Measurements from ENCODE around the gene BSCL2.
"Not testable (repeated sequence)": the region's sequence is repeated elsewhere in the genome, so short reads cannot be mapped to it uniquely, and the experiment has no call there.

Gene BSCL2

DNA sequence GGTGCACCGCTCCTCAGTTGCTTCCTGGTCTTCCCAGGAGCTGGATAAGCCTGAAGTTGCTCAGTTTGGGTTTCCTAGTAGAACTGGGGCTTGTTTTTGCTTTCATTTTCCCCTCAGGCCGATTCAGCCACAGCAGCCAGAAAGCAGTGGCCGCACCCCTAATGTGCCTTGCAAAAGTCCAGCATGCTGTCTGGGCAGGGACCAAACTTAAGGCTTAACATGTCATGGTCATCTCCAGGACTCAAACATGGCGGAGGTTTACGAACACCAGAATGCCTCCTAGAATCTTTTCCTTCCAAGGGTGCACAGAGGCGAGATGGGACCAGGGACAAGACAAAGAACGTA, 2.7 kb upstream of the BSCL2 start:
- H3K9me3 Mint-ChIP-seq = no peaks in the 10 kb centered on the region
- peak overlapping the region; percentile 91 for H3K27ac Mint-ChIP-seq
- peaks cover 60% of the 10 kb centered on the region for H3K4me1 Mint-ChIP-seq (ENCODE audit: low read depth)
- intact Hi-C loops (cut with micrococcal nuclease) = no loop called here
- H3K27me3 Mint-ChIP-seq = no peaks in the 10 kb centered on the region
- H3K36me3 Mint-ChIP-seq (ENCODE audit: low read depth) = peaks cover 86% of the 10 kb centered on the region
- peak overlapping the region; percentile 91 for H3K4me3 Mint-ChIP-seq

DNA sequence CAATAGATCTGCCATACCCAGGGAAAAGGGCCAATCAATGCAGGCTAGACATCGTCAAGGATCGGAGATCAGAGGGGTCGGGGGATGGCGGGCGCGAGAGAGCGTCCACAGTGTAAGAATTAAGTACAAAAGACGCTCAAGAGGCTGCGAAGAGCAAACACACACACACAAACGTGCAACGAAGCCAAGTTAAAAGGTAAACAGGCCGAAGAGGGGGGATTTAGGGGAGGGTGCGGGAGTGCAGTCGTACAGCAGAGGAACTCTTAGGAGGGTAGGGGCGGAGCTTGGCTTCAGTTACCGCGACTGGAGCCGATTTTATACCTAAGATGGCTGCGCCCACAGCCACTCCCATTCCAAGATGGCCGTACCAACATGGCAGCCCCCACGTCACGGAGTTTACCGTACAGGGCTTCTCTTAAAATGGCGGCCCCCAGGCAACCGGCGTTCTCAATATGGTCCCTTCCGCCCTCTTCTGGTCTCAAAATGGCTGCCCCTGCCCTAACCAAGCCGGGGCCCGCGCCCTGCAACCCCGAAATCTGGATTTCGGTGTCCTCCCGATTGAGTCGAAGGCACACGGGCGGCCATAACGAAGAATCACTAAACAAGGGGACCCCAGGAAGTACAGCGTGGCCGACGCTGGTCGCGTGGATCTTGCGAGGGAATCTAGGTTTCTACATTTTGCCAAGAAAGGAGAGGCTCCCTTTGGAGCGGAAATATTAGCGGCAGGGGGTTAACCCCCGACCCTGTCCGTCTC, 2.2 kb upstream of the BSCL2 start:
- peaks cover 60% of the 10 kb centered on the region for H3K4me1 Mint-ChIP-seq (ENCODE audit: low read depth)
- peak overlapping the region; percentile 91 for H3K4me3 Mint-ChIP-seq
- H3K9me3 Mint-ChIP-seq = no peaks in the 10 kb centered on the region
- H3K27me3 Mint-ChIP-seq = no peaks in the 10 kb centered on the region
- H3K27ac Mint-ChIP-seq = peak overlapping the region; percentile 91
- intact Hi-C loops (cut with micrococcal nuclease) = loop anchor here (1.0 to 5.0 kb wide), 2 partner anchors 18 to 117 kb away; partner anchors contain the start of genes HNRNPUL2 and TUT1
- peaks cover 81% of the 10 kb centered on the region for H3K36me3 Mint-ChIP-seq (ENCODE audit: low read depth)

DNA sequence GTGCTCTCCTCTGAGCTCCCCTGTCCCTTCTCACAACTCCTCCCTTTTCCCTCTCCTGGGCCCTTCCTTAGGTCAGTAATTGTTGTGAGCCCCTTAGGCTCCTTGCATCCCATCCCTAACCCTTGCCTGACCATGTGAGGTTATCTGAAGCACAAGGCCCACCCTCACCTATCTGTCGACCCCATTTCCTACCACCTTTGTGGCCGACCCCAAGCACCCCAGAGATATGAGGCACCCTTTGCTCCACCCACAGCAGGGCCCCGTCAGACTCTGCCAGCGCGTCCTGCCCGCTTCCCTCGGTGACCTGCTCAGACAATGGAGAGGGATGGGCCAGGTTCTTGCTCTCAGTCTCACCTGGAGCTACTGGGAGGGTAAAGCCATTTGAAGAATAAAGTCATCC, 1.6 kb upstream of the BSCL2 start:
- peak overlapping the region; percentile 91 for H3K27ac Mint-ChIP-seq
- peak overlapping the region; percentile 91 for H3K4me3 Mint-ChIP-seq
- H3K36me3 Mint-ChIP-seq (ENCODE audit: low read depth) = peaks cover 74% of the 10 kb centered on the region
- H3K4me1 Mint-ChIP-seq (ENCODE audit: low read depth) = peaks cover 60% of the 10 kb centered on the region
- H3K9me3 Mint-ChIP-seq = no peaks in the 10 kb centered on the region
- intact Hi-C loops (cut with micrococcal nuclease) = loop anchor here (1.0 to 5.0 kb wide), 2 partner anchors 19 to 116 kb away; partner anchors contain the start of genes HNRNPUL2 and TUT1
- no peaks in the 10 kb centered on the region for H3K27me3 Mint-ChIP-seq

DNA sequence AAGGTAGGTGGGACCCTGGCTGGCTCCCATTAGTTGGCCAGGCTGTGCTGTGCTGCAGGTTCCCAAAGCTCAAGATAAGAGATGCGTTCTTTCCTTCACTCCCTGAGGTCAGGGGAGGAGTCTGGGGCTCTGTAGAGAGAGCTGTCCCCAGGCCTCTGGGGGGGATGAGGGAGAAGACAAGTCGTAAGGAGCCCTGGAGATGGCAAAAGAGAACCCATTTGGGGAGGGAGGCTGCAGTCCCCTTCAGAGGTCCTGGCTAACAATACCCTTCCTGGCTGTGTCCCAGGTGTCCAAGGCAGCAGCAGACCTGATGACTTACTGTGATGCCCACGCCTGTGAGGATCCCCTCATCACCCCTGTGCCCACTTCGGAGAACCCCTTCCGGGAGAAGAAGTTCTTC, 1.2 kb upstream of the BSCL2 start:
- peak overlapping the region; percentile 91 for H3K27ac Mint-ChIP-seq
- H3K27me3 Mint-ChIP-seq = no peaks in the 10 kb centered on the region
- H3K4me3 Mint-ChIP-seq = peak overlapping the region; percentile 91
- H3K9me3 Mint-ChIP-seq = no peaks in the 10 kb centered on the region
- peaks cover 63% of the 10 kb centered on the region for H3K4me1 Mint-ChIP-seq (ENCODE audit: low read depth)
- intact Hi-C loops (cut with micrococcal nuclease) = loop anchor here (5.0 kb wide), 1 partner anchor 116 kb away; the partner anchor contains the start of gene TUT1
- H3K36me3 Mint-ChIP-seq (ENCODE audit: low read depth) = peaks cover 70% of the 10 kb centered on the region

DNA sequence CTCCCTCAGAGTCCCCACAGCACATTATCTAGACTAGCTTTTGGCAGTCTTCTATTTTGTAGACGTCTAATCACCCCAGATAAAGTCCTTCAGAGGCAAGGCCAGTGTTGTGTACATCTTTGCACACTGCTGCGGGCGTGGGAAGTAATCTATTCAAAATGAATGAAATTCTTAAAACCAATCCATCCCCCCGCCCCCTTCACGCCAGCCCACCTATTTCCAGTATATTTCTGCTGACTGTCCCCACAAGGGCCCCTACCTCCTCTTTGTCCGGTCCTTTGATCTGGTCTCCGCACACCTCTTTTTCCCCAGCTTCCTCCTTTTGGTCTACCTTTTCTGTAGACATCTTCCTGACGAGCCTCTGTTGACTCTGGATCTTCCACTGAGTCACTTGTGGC, 375 bp downstream of the BSCL2 start:
- Mint-ChIP-seq H3K9me3 (no peaks in the 10 kb centered on the region), H3K27ac (peak overlapping the region; percentile 92), H3K36me3 (ENCODE audit: low read depth) (peaks cover 63% of the 10 kb centered on the region), H3K27me3 (no peaks in the 10 kb centered on the region), H3K4me1 (ENCODE audit: low read depth) (peaks cover 74% of the 10 kb centered on the region), H3K4me3 (peak overlapping the region; percentile 94)
- intact Hi-C loops (cut with micrococcal nuclease) = loop anchor here (5.0 kb wide), 1 partner anchor 115 kb away; the partner anchor contains the start of gene TUT1

DNA sequence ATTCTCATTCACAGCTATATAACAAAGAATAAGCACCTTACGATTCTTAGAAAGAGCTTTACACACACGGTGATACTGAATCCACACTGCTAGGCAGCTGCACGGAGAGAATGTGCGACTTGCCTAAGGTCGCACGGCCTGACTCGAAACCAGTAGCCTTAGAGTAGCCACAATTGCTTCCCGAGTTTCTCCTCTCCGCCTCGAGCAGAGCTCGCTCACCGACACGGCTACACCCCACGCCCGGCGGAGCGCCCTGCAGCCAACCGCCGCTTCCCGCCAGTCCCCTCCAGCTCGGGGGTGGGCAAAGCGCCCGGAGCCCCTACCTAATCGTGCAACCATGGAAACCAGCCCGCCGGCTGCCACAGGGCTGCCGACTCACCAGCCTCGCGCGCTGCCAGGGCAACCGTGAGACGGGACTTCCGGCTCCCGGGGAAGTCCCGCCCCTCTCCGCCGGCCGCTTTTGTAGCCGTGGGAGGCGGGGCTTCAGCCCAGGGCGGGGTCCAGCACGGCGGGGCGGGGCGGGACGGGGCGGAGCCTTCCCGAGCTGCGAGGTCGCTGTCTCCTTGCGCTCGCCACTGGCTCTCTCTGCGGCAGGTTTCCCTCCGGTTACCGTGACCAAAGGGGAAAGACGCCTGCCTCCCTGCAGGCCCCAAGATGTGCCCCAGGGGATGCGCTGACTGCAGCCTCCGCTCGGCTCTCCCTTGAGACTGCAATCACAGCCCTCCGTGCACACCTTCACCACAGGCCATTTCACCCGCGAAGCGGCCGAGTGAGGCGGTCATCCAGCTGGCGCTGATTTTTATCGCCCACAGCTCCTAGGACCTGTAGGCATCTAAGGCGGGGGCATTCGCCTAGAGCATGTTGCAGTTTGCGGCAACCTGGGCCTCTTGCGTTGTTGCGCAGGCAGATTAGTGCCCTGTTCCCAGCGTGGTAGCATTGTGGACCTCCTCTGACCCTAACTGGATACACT, 1.1 kb downstream of the BSCL2 start:
- Mint-ChIP-seq H3K4me1 (ENCODE audit: low read depth) (peaks cover 77% of the 10 kb centered on the region), H3K27me3 (no peaks in the 10 kb centered on the region), H3K27ac (peak overlapping the region; percentile 92), H3K36me3 (ENCODE audit: low read depth) (peaks cover 63% of the 10 kb centered on the region), H3K4me3 (peak overlapping the region; percentile 94), H3K9me3 (no peaks in the 10 kb centered on the region)
- intact Hi-C loops (cut with micrococcal nuclease) = loop anchor here (5.0 kb wide), 1 partner anchor 114 kb away; the partner anchor contains the start of gene TUT1

DNA sequence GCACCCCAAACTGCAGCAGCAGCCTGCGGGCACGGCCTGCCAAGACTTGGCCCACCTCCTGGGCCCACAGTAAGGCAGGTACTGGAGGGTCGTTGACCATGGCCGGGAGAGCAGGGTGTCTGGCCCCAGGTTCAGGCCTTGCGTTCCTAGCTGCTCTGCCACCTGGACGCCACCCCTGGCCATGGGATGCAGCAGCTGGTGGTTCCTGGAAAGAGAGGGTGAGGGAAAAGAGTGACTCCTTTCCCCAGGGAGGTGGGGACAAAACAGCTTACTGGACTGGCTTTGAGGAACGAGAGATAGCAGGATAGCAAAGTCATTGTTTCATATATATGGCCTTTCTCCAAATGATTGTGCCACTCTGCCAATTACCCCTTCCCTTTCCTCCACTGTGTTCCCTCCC, 1.8 kb downstream of the BSCL2 start:
- H3K36me3 Mint-ChIP-seq (ENCODE audit: low read depth) = peaks cover 63% of the 10 kb centered on the region
- H3K4me3 Mint-ChIP-seq = peak overlapping the region; percentile 94
- no peaks in the 10 kb centered on the region for H3K27me3 Mint-ChIP-seq
- intact Hi-C loops (cut with micrococcal nuclease) = loop anchor here (5.0 kb wide), 1 partner anchor 113 kb away; the partner anchor contains the start of gene TUT1
- H3K27ac Mint-ChIP-seq = peak overlapping the region; percentile 92
- no peaks in the 10 kb centered on the region for H3K9me3 Mint-ChIP-seq
- H3K4me1 Mint-ChIP-seq (ENCODE audit: low read depth) = peaks cover 76% of the 10 kb centered on the region

DNA sequence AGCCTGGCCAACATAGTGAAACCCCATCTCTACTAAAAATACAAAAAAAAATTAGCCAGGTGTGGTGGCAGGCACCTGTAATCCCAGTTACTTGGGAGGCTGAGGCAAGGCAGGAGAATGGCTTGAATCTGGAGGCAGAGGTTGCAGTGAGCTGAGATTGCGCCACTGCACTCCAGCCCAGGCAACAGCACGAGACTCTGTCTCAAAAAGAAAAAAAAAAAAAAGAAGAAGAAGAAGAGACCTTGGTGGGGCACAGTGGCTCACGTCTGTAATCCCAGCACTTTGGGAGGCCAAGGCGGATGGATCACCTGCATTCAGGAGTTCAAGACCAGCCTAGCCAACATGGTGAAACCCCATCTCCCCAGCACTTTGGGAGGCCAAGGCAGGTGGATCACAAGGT, 3.3 kb downstream of the BSCL2 start:
- H3K27me3 Mint-ChIP-seq; intact Hi-C loops (cut with micrococcal nuclease); H3K9me3 Mint-ChIP-seq: not testable (repeated sequence)
- peak overlapping the region; percentile 70 for H3K27ac Mint-ChIP-seq
- H3K4me1 Mint-ChIP-seq (ENCODE audit: low read depth) = peaks cover 64% of the 10 kb centered on the region
- H3K4me3 Mint-ChIP-seq = peak overlapping the region; percentile 32
- peaks cover 60% of the 10 kb centered on the region for H3K36me3 Mint-ChIP-seq (ENCODE audit: low read depth)

DNA sequence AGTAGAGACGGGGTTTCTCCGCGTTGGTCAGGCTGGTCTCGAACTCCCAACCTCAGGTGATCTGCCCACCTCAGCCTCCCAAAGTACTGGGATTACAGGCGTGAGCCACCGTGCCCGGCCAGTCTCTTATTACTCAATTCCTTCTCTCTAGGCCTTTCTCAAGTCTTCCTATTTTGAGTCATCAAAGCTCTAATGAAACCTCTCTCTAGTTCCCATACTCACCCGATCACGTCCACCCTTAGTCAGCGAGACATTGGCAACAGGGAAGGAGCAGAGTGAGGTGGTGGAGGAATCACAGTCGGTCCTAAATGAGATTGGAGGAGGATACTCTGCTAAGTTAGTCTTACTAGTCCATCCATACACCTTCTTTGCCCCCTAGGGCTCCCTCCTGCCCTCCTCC, 5.0 kb downstream of the BSCL2 start:
- H3K4me3 Mint-ChIP-seq = no peak overlapping the region
- peaks cover 63% of the 10 kb centered on the region for H3K36me3 Mint-ChIP-seq (ENCODE audit: low read depth)
- intact Hi-C loops (cut with micrococcal nuclease) = no loop called here
- peak overlapping the region; percentile 86 for H3K27ac Mint-ChIP-seq
- peaks cover 47% of the 10 kb centered on the region for H3K4me1 Mint-ChIP-seq (ENCODE audit: low read depth)
- H3K27me3 Mint-ChIP-seq = no peaks in the 10 kb centered on the region
- H3K9me3 Mint-ChIP-seq = no peaks in the 10 kb centered on the region

DNA sequence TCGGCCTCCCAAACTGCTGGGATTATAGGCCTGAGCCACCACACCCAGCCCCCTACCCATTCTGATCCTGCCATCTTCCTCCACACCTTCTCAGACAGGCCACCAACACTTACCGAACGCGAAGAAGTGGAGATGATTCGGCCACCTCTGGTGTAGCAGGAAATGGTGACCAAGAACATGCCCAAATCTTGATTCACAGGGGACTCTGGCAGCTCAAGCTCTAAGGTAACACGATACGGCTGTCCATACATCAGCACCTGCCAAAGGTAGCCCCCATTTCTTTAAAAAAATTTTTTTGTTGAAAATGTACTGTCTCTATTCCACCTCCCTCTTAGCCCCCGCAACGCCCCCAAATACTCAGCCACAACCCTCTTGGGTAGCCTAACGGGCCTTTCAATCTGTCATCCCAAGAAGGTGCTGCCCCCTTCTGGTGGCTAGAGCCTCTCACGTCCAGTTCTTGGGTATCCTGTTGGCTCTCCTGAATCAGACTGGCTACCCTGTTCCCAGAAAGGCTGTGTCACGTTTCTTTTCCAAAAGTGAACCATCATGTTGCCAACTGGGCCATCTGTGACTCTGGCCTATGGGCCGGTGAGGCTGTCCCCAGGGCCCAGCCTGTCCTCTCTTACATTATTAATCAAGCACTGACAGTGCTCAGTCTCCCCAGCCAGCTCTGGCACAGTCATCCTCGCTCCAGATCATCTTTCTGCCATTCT, 12.6 kb downstream of the BSCL2 start:
- Mint-ChIP-seq H3K4me3 (no peak overlapping the region), H3K4me1 (ENCODE audit: low read depth) (peaks cover 9% of the 10 kb centered on the region), H3K27me3 (peaks cover 4% of the 10 kb centered on the region), H3K27ac (peak overlapping the region; percentile 4), H3K36me3 (ENCODE audit: low read depth) (peaks cover 90% of the 10 kb centered on the region), H3K9me3 (no peaks in the 10 kb centered on the region)
- intact Hi-C loops (cut with micrococcal nuclease) = loop anchor here (1.0 to 10.0 kb wide), 2 partner anchors 14 to 300 kb away; no protein-coding TSS in a partner anchor

DNA sequence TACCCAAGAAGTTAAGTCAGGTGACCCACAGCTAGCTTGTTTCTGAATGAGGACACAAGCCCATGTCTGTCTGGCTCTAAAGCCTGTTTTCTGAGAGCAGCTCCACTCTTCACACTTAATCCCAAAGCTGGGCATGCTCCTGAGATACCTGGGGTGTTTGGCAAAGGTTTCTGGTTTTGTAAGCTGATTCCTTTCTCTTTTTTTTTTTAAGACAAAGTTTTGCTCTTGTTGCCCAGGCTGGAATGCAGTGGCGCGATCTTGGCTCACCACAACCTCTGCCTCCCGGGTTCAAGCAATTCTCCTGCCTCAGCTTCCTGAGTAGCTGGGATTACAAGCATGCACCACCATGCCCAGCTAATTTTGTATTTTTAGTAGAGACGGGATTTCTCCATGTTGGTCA, 13.6 kb downstream of the BSCL2 start:
- Mint-ChIP-seq H3K36me3 (ENCODE audit: low read depth) (peaks cover 87% of the 10 kb centered on the region), H3K27me3 (peaks cover 11% of the 10 kb centered on the region)
- H3K9me3 Mint-ChIP-seq; H3K4me1 Mint-ChIP-seq (ENCODE audit: low read depth); H3K27ac Mint-ChIP-seq; H3K4me3 Mint-ChIP-seq: not testable (repeated sequence)
- intact Hi-C loops (cut with micrococcal nuclease) = loop anchor here (1.0 to 10.0 kb wide), 2 partner anchors 13 to 299 kb away; no protein-coding TSS in a partner anchor

DNA sequence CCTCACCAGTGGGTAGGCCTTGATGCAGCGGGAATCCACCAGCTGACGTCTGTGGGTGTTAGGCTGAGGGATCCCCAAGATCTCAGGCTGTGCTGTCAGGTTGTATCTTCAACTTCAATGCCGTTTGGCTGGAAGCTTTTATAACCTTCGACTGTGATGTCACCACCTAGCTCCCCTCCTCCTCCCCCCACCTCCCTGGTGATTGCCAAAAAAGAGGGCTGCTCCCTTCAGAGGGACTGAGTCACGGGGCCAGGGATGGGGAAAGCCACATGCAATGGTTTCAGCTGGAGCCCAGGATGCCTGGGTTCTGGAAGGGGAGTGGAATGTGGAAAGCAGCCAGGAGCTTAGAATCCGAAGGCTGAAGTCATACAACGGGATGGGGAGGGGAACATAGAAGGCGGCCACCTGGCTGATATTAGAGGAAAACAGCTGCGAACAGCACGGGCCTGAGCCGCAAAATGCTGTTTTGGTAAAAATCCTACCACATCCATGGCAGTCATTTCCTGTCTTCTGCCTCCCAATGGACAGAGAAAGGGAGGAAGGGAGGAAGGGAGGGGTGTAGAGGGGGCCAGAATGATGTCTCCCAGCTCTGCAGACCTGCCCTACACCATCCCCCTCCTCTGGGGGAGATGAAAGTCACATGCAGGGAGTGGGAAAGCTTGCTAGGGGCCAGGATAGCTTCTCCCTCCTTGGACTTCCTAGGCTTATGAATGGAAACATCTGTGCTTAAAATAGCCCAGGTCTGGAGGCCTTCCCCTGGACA, 17.6 kb downstream of the BSCL2 start, which contains the start of gene LRRN4CL:
Gene LRRN4CL, minus strand, starts transcription at position 110 of the 763 bp plus-strand sequence. CDS start 1,022 bp downstream, outside the sequence.
- Mint-ChIP-seq H3K4me1 (ENCODE audit: low read depth) (peaks cover 11% of the 10 kb centered on the region), H3K36me3 (ENCODE audit: low read depth) (peaks cover 54% of the 10 kb centered on the region), H3K27ac (no peak within 1 kb of the TSS), H3K9me3 (no peaks in the 10 kb centered on the region), H3K4me3 (no peak within 1 kb of the TSS), H3K27me3 (peaks cover 32% of the 10 kb centered on the region)
- intact Hi-C loops (cut with micrococcal nuclease) = loop anchor here (10.0 kb wide), 1 partner anchor 295 kb away; no protein-coding TSS in a partner anchor

All from dendritic cell treated with granulocyte-macrophage colony-stimulating factor and Interleukin-4, amounts not matched to agents 40 ng/mL and 50 ng/mL, for 4 days (primary cell).